GM19099 (cell line): ENCODE results near the gene DSTN.

ENCODE experiments used
- POLR2A ChIP-seq: IDR thresholded peaks from 3 replicates; pipeline ENCODE4 v1.6.1; 2011; ENCODE audit warnings: low read depth; ENCODE audit not compliant: insufficient read length; ENCODE audit errors: extremely low read depth

Gene DSTN

DNA sequence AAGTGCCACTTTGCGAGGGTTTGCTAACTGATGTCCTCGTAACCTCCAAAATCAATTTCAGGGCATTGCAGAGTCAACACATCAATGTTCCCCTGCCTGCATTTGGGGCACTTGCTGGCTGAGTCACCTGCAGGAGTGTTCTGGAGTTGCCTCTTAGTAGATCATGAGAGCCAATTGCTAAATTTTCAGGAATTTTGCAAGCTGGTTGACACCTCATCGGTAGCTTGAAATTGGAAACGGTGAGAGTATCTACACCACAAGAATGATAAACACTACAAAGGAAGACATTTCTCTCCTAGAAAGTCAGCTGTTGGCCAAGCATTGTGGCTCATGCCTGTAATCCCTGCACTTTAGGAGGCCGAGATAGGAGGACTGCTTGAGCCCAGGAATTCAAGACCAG is 27.9 kb upstream of the DSTN start:
- TF ChIP-seq POLR2A = no peak

DNA sequence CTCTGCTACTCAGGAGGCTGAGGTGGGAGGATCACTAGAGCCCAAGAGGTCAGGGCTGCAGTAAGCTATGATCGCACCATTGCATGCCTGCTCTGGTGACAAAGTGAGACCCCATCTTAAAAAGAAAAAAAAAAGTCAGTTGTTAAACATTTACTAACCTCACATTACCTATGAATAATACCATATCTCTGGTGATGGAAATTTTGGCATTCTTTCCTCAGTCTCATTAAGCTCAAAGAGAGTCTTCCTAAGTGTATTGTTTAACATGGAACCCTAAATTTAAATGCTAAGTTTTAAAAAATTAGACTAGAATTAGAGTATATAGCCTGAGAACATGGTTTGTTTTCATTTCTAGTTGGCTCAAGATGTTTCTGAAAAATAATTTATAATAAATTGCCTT is 27.4 kb upstream of the DSTN start:
- no peak for TF ChIP-seq POLR2A

DNA sequence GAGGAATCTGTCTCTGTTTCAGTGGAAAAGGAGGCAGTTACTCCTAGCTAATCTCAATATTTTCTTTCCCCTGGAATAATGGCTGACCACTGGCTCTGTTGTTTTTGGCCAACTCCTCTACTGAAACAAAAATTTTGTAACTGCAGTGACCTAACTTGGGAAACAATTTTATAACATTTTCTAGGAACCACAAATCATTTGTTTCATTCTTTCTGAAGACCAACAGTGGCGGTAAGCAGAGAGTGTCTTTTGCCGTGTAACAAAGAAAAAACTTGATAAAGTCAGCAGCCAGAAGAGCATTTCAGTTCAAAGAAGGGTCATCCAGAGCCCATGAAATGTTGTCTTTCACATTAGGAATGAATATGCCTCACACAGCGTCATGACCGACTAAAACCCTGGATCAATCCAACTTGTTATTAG is 26.9 kb upstream of the DSTN start:
- no peak for TF ChIP-seq POLR2A

DNA sequence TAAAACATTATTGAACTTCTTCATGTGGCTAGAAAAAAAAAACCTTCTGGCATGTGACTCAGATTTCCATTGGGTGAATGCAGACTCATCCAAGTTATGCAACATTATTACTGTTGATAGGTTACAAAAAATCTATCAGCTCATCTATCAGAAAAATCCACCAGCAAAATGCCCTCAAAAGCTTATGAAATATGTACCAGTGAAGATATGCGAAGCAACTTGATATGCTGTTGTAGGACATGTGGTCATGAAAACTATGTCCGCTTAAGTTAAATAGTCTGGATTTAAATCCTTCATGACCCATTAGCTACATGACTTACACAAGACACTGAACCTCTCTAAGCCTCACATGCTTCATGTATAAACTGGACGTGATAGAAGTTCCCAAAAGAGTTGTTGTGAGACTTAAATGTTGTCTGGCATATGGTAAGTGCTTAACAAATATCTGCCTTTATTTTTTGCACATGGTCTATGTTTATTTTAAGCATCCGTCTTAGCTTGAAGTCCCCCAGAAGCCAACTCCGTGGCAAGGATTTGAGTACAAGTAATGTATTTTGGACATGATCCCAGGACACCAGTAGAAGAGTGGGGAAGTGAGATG is 26.2 kb upstream of the DSTN start:
- TF ChIP-seq POLR2A = no peak

DNA sequence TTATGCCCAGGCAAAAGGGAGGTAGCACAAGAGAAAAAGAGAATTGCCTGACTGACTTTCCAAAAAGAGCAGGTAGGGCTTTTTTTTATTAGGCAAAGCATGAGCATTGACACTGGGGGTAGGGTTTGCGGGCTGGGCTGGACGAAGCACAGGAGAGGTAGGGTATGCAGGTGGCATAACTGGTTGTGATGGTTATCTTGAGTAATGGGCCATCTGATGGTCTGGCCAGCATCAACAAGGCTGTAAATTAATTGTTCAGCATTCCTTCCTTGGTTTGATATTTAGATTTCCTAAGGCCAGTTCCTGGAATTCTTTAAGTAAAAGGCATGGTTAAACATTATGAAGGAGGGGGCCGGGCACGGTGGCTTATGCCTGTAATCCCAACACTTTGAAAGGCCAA is 24.7 kb upstream of the DSTN start:
- TF ChIP-seq POLR2A = no peak

DNA sequence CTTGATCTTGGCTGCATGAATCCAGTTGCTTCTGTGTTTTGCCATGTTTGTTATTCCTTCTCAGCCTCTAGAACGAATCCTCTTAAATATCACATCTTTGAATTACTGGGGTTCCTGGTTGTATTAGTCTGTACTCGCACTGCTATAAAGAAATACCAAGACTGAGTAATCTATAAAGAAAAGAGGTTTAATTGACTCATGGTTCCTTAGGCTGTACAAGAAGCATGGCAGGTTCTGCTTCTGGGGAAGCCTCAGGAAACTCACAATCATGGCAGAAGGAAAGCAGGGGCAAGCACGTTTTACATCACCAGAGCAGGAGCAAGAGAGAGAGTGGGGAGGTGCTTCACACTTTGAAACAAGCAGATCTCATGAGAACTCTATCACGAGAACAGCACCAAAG is 20.7 kb upstream of the DSTN start:
- TF ChIP-seq POLR2A = no peak

DNA sequence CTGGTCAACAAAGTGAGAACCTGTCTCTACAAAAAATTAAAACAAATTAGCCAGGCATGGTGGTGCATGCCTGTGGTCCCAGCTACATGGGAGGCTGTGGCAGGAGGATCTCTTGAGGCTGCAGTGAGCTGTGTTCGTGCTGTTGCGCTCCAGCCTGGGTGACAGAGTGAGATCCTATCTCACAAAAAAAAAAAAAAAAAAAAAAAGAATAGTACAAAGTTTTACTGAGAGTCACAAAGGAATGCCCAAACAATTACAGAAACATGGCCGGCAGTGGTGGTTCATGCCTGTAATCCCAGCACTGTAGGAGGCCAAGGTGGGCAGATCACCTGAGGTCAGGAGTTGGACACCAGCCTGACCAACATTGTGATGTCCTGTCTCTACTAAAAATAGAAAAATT is 14.8 kb upstream of the DSTN start:
- no peak for TF ChIP-seq POLR2A

DNA sequence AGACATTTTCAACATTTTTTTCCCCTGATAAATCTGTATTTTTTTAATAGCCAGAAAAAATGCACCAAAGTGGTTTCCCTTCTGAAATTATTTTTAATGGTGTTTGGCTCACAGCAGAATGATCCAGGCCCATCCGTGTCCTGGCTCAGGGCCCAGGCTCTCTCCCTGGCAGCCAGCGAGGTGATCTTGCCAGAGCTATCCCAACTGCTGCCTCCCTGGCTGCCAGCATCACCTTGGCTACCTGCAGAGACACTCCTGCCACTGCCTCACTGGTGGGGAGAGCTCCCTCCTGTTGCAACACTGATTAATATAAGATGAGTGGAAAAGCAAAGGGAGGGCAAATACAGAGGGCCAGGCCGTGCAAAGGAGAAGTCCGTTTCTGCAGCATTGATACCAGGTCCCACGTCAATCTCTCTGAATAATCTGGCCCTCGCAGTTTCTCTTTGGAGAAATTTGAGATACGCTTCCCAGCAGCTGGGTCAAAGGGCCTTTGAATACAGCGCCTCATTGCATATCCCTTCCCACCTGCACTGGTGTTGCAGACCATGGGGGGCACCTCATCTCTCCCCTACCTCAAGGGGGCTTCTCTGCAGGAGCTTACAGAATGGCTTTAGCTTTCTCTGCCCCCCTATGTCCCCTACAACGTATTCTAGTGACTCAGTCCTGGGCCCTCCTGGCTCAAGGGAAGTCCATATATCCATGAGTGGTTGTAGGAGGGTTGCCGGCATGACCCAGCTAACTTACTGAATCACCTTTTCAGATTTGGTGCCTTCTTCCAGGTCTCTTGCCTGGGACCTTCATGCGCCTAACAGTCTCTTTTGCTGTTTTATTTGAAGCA is 12.8 kb upstream of the DSTN start:
- no peak for TF ChIP-seq POLR2A

DNA sequence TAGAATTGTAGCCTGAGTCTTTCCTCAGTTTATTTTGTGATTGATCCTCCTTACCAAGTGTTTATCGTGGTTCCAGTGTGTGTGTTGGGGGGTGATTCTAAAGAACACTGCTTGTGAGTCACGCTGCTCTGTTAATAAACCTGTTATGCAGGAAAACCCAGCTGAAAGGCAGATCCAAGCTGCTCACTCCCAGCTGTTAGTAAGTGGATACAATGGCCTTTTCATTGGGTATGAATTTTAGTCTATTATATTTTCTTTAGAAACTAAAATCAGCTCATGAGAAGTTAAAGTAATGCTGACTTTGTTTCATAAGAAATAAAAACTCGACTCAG is 12.2 kb upstream of the DSTN start:
- no peak for TF ChIP-seq POLR2A

DNA sequence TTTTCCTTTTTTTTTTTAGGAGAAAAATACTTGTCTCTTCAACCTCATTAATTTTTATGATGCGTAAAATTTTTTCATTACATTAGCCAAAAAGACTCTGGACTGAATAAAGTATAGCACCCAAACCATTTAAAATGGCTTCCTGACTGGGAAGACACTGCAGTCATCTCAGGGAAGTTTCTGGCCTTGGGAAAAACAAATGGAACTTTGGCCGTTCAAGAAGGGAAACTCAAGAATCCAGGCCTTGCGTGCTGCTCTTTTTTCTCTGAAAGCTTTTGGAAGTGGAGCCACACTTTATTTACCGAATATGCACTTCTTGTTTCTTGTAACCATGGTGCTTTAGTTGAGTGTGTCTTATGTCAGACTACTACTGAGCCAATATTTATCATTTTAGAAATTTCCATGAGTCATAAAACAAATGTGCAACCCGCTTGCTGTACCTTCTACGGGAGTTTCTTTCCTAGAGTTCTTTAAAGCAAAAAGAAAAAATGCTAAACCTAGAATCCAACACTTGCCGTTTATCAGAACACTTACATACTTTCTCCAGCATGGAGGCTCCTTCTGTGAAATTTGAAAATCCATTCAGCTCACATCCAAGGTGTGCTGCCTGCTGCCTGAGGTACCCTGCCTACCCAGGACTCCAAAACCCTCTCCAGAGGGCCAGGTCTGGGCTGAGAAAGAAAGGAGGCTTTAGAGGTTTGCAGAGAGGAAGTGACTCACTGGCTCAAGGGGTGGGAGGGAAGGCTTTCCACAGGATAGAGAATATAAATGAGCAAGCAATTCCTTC is 11.5 kb upstream of the DSTN start:
- no peak for TF ChIP-seq POLR2A

DNA sequence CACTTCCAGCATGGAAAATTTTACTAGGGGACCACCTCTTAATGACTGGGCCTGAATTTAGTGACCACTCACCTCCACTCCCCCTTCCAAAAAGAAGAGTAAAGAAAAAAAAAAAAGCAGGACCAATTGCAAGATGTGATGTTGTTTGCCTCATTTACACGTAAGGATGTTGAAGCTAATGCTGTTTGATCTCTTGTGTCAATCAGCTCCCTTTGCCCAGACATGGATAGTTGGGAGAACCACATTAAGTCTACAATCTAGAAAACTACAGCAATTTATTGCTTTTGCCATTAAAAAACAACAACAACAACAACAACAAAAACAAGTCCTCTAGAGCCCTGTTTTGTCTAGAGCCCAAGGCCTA is 11.0 kb upstream of the DSTN start:
- TF ChIP-seq POLR2A = no peak

DNA sequence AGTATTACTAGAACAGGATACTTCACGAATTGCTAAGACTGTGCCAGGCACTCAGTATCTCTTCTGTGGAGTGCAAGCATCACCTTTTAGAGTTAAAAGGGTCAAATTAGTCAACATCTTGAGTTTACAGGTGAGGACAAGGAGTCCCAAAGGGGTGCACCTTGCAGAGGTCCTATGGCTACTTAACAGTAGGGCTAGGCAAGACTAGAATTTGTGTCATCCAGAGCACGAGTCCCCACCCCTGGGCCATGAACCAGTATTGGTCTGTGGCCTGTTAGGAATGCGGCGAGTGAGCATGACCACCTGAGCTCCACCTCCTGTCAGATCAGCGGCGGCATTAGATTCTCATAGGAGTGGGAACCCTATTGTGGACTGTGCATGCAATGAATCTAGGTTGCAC is 10.5 kb upstream of the DSTN start:
- no peak for TF ChIP-seq POLR2A

DNA sequence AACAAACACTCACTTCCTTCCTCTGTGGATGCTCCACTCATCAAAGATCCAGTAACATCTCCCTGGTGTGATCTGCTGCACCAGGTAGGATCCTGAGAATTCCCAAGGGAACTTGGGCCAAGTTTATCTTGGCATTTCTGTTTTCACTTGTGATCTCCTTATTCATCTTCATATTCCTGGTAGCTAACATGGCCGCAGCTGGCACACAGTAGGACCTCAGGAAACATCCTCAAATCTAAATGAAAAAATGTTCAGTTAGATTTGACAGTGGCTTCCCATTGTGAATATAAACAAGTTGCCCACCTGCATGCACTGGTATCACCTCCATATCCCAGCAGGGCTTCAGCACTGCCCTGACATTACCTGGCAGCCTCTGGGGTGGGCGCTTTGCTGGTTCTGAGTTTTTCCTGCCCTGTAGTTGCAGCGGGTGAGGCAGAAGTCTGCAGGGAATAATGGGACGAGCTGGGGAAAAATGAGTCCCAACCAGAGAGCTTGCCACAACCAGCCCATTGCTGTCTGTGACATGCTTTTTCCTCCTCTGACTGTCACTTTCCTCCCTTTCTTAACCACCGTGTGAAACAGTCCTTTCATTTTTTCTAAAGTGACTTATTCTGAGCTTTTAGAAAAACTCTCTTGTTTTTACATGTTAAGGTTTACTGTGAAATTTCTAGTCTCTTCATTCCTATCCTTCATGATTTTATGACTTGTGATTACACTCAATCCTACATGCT is 9.4 kb upstream of the DSTN start:
- TF ChIP-seq POLR2A = no peak

DNA sequence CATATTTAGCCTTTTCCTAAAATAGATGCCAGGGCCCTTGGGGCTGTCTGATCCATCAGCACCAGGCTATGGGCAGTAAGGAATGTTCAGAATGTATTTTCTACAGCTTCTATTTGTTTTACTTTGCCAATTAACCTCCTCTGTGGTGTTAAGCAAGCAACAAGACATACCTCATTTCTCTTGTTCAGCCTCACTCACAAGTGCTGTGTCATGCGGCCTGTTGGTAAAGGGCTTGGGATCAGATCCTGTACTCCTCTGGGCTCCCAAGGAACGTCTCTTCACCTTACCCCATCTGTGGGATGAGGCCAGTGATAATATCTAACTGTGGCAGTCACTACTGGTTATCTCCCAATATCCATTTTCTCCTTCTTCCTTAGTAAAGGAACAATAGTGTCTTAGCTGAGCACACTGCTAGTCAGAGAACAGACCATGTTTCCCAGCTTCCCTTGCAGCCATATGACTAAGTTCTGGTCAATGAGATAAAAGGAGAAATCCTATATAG is 7.0 kb upstream of the DSTN start:
- no peak for TF ChIP-seq POLR2A

DNA sequence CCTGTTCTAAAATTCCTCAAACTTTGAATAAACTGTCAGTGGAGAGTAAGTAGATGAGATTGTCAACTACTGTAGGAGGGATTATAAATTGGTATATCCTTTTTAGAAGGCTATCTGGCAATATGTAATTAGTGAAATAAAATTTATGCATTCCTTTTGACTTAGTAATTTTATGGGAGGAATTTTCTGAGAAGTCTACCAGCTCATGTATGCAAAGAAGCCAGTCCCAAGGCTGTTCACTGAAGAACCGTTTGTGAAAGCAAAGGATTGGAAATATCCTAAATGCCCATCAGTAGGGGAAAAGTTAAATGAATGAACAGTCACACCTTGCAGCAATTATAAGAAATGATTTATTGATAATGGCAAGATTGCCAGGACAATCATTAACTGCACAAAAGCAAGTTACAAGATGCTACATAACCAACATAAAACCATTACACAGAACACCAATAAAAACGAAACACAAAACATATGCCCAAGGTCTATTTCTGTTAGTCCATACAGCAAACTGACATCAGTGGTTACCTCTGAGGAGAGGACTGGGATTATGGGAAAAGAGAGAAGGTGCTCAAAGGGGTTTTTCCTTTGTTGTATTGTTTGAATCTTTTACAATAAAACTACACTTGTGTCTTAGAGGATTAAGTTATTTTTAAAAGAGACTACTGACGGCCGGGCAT is 4.6 kb upstream of the DSTN start:
- TF ChIP-seq POLR2A = no peak
